ENCODE data around the gene ZNF300.
"Not testable (repeated sequence)": the region's sequence is repeated elsewhere in the genome, so short reads cannot be mapped to it uniquely, and the experiment has no call there.

ZNF300 gene

GRCh38 chr5:150845185-150845859 is 59.5 kb downstream of the ZNF300 start:
- DNase-seq, result not testable (repeated sequence)

Data from stimulated activated CD4-positive, alpha-beta T cell treated with anti-CD3 and anti-CD28 coated beads, Interleukin-4, amount 100 ng/mL, for 24 hours (primary cell).